PC-3 (cell line): ENCODE measurements around the gene IFT122. TPM values are rescaled to one million over a fixed set of nuclear protein-coding genes. Genes with fewer than 3 reads are reported as not detected.

Source experiments
- ATAC-seq: fragments of 200-7000 bp; cut with Tn5 transposase; 2 replicates; pipeline ENCODE4 v1.9.1; 2020; ENCODE audit warnings: mild to moderate bottlenecking, moderate library complexity
- BruUV-seq: library from RNA; stranded (reverse); fragments of 400-500 nt; replicated peaks from 2 replicates; lab custom pipeline; 2021; lab: Mats Ljungman, UMichigan
- CTCF ChIA-PET: fragments of 300-600 bp; sonication (Branson Sonifier 250); formaldehyde crosslinking; loops from one replicate; lab custom pipeline; 2022; ENCODE audit warnings: antibody characterized with exemption; lab: Charles Lee
- POLR2A ChIA-PET: fragments of 300-600 bp; sonication (Branson Sonifier 250); formaldehyde crosslinking; loops from one replicate; lab custom pipeline; 2022; ENCODE audit warnings: antibody characterized with exemption; ENCODE audit not compliant: unreplicated experiment; lab: Charles Lee
- DNase-seq: peaks from one replicate; pipeline ENCODE4 v3.0.0-alpha.2; 2015
- H2AFZ ChIP-seq: fragments of 300-600 bp; sonication (generic); 2 replicates; pipeline ENCODE4 v1.6.0; 2016; ENCODE audit warnings: antibody characterized with exemption, low read length
- H3F3A ChIP-seq: fragments of 300-600 bp; sonication (generic); one replicate; pipeline ENCODE4 v1.6.0; 2017; ENCODE audit warnings: antibody characterized with exemption, low read length, control low read depth, mild to moderate bottlenecking; ENCODE audit not compliant: unreplicated experiment
- H3K27ac ChIP-seq: fragments of 300-600 bp; sonication (generic); 2 replicates; pipeline ENCODE4 v1.5.1; 2016; ENCODE audit warnings: mild to moderate bottlenecking, low read length
- H3K27me3 ChIP-seq: fragments of 300-600 bp; sonication (generic); 2 replicates; pipeline ENCODE4 v1.6.1; 2016; ENCODE audit warnings: low read length, mixed read lengths
- H3K36me3 ChIP-seq: fragments of 300-600 bp; sonication (generic); 2 replicates; pipeline ENCODE4 v1.6.1; 2016; ENCODE audit warnings: low read depth, mixed run types, low read length, mixed read lengths
- H3K4me1 ChIP-seq: fragments of 300-600 bp; sonication (generic); 2 replicates; pipeline ENCODE4 v1.5.1; 2016; ENCODE audit warnings: low read length; ENCODE audit not compliant: insufficient read depth
- H3K4me2 ChIP-seq: fragments of 300-600 bp; sonication (generic); 2 replicates; pipeline ENCODE4 v1.6.0; 2016; ENCODE audit warnings: low read length
- H3K4me3 ChIP-seq: fragments of 300-600 bp; sonication (generic); 2 replicates; pipeline ENCODE4 v1.5.1; 2016; ENCODE audit warnings: mild to moderate bottlenecking, low read length, mixed read lengths
- H3K79me2 ChIP-seq: fragments of 300-600 bp; sonication (generic); 2 replicates; pipeline ENCODE4 v1.6.1; 2017; ENCODE audit warnings: low read length, mixed read lengths
- H3K9ac ChIP-seq: fragments of 300-600 bp; sonication (generic); 2 replicates; pipeline ENCODE4 v1.6.0; 2016; ENCODE audit warnings: mild to moderate bottlenecking, low read length
- H3K9me2 ChIP-seq: fragments of 300-600 bp; sonication (generic); replicated peaks from 2 replicates; pipeline ENCODE4 v1.6.1; 2016; ENCODE audit warnings: mixed run types, low read length, mixed read lengths
- H3K9me3 ChIP-seq: fragments of 300-600 bp; sonication (generic); 2 replicates; pipeline ENCODE4 v1.6.1; 2016; ENCODE audit warnings: low read length, mixed read lengths
- H4K20me1 ChIP-seq: fragments of 300-600 bp; sonication (generic); 2 replicates; pipeline ENCODE4 v1.6.1; 2016; ENCODE audit warnings: low read length, mixed read lengths
- EZH2 ChIP-seq: fragments of 300-600 bp; sonication (generic); IDR thresholded peaks from one replicate; pipeline ENCODE4 v1.6.1; 2017; ENCODE audit warnings: antibody characterized with exemption, mild to moderate bottlenecking, low read length; ENCODE audit not compliant: unreplicated experiment
- EZH2phosphoT487 ChIP-seq: fragments of 300-600 bp; sonication (generic); IDR thresholded peaks from 2 replicates; pipeline ENCODE4 v1.6.1; 2018; ENCODE audit warnings: mild to moderate bottlenecking, antibody characterized with exemption, low read length, borderline replicate concordance
- intact Hi-C: fragments of 100-400 bp; cut with micrococcal nuclease; formaldehyde crosslinking; loops from 2 replicates; pipeline ENCODE4 v1.9.0; 2023
- total RNA-seq: library from RNA; depleted of rRNA; stranded (reverse); fragments of >200 nt; gene quantifications from 2 replicates; pipeline ENCODE4 v1.2.3, GENCODE V29; 2014
- TF ChIP-seq, protein P1 (sequence below): fragments of 300-600 bp; sonication (generic); conservative IDR thresholded peaks from 2 replicates; pipeline ENCODE4 v1.5.1; 2017; ENCODE audit warnings: antibody characterized with exemption, low read depth, mild to moderate bottlenecking, low read length

Gene IFT122
- total RNA-seq, 1 experiment from 2014 or later, result 10.2 TPM

DNA sequence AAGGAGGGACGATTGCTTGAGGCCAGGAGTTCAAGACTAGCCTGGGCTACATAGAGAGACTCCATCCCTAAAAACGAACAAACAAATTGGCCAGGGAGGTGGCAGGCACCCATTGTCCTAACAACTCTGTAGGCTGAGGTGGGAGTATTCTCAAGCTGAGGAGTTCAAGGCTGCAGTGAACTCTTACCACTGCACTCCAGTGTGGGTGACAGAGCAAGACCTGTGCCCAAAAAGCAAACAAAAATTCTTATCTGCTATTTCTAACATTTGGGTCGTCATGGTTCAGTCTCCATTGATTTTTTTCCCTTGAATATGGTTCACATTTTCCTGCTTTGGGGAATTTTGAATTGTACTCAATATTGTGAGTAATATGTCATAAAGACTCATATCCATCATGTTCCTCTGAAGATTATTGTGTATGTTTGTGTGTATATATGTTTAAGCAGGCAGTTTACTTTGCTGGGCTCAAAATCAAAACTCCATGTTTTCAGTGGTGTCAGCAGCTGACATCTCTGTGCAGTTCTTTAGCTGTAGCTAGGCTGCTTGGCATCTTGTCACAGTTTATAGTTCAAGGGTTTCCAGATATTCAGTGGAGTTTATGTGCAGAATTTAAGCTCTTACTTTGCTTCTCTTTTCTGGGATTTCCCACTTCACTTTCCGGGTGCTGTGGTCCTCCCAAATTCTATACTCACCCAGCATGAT is 33.2 kb downstream of the IFT122 start:
- ChIA-PET POLR2A (no interaction called here), CTCF (no interaction called here)
- no peaks in the 10 kb centered on the region for H3K9me3 ChIP-seq
- no peaks in the 10 kb centered on the region for H3K79me2 ChIP-seq
- no peak overlapping the region for H3K4me3 ChIP-seq
- no peaks in the 10 kb centered on the region for H3K27me3 ChIP-seq
- no peaks in the 10 kb centered on the region for H3K9me2 ChIP-seq
- intact Hi-C loops, result no loop called here
- no peaks in the 10 kb centered on the region for H3F3A ChIP-seq
- no peak overlapping the region for H3K9ac ChIP-seq
- no peak overlapping the region for H3K27ac ChIP-seq
- no peak for TF ChIP-seq EZH2phosphoT487
- TF ChIP-seq, protein P1, sequence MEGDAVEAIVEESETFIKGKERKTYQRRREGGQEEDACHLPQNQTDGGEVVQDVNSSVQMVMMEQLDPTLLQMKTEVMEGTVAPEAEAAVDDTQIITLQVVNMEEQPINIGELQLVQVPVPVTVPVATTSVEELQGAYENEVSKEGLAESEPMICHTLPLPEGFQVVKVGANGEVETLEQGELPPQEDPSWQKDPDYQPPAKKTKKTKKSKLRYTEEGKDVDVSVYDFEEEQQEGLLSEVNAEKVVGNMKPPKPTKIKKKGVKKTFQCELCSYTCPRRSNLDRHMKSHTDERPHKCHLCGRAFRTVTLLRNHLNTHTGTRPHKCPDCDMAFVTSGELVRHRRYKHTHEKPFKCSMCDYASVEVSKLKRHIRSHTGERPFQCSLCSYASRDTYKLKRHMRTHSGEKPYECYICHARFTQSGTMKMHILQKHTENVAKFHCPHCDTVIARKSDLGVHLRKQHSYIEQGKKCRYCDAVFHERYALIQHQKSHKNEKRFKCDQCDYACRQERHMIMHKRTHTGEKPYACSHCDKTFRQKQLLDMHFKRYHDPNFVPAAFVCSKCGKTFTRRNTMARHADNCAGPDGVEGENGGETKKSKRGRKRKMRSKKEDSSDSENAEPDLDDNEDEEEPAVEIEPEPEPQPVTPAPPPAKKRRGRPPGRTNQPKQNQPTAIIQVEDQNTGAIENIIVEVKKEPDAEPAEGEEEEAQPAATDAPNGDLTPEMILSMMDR, result no peak
- TF ChIP-seq EZH2, result no peak
- no peak overlapping the region for H2AFZ ChIP-seq
- no peak overlapping the region for H3K4me2 ChIP-seq
- DNase-seq (no peak), ATAC-seq (no peak)
- no TSS peak for BruUV-seq
- no peaks in the 10 kb centered on the region for H3K36me3 ChIP-seq
- no peaks in the 10 kb centered on the region for H3K4me1 ChIP-seq
- H4K20me1 ChIP-seq, result no peaks in the 10 kb centered on the region

DNA sequence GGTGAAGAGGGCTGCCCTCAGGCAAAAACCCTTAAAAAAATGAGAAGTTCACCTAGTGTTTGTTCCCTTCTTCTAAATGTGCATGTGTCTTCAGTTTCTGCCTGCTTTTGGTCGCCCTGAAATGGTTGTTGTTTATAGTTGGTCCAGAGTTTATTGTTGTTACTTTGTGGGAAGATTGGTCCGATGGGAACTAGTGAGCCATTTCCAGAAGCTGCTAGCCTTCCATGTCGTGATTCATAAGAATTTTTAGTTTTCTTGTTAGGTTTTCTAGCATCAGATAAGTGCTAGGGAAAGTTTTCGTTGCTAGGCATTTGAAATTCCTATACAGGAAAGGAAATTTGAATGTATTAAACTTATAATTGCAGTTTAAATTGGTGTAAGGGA is 33.7 kb downstream of the IFT122 start:
- Histone ChIP-seq H3K27me3 (no peaks in the 10 kb centered on the region), H3K27ac (no peak overlapping the region), H2AFZ (no peak overlapping the region), H3K9me3 (no peaks in the 10 kb centered on the region), H3K9ac (no peak overlapping the region), H3K9me2 (no peaks in the 10 kb centered on the region), H3K36me3 (no peaks in the 10 kb centered on the region), H3K4me3 (no peak overlapping the region), H3K79me2 (no peaks in the 10 kb centered on the region), H3F3A (no peaks in the 10 kb centered on the region), H4K20me1 (no peaks in the 10 kb centered on the region), H3K4me2 (no peak overlapping the region), H3K4me1 (no peaks in the 10 kb centered on the region)
- intact Hi-C loops, result no loop called here
- ATAC-seq (no peak), DNase-seq (no peak)
- ChIA-PET POLR2A (no interaction called here), CTCF (no interaction called here)
- BruUV-seq, result no TSS peak
- TF ChIP-seq, protein P1, result no peak
- no peak for TF ChIP-seq EZH2
- no peak for TF ChIP-seq EZH2phosphoT487

DNA sequence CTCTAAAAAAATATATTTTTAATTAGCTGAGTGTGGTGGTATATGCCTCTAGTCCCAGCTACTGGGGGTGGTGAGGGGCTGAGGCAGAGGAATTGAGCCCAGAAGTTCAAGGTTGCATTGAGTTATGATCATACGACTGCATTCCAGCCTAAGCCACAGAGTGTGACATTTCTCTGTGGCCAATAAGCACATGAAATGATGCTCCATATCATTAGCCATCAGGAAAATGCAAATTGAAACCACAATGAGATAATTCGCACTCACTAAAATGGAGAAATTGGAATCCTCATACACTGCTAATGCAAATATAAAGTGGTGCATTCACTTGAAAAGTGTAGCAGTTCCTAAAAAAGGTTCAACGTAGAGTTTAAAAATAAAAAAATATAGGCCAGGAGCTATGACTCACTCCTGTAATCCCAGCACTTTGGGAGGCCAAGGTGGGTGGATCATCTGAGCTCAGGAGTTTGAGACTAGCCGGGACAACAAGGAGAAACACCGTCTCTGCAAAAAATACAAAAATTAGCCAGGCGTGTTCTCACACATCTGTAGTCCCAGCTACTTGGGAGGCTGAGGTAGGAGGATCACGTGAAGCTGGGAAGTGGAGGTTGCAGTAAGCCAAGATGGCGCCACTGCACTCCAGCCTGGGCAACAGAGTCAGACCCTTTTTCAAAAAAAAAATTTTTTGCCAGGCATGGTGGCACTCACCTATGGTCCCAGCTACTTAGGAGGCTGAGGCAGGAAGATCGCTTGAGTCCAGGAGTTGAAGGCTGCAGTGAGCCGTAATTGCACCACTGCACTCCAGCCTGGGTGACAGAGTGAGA is 35.2 kb downstream of the IFT122 start:
- no TSS peak for BruUV-seq

More for the DNA sequence above, 35.2 kb downstream of the IFT122 start:
- no peaks in the 10 kb centered on the region for H3K9me2 ChIP-seq
- TF ChIP-seq EZH2, result no peak
- TF ChIP-seq EZH2phosphoT487, result no peak
- TF ChIP-seq, protein P1, result no peak
- no peaks in the 10 kb centered on the region for H3K79me2 ChIP-seq
- H3K36me3 ChIP-seq, result no peaks in the 10 kb centered on the region
- intact Hi-C loops, result no loop called here
- H2AFZ ChIP-seq, result no peak overlapping the region
- no peak overlapping the region for H3K4me2 ChIP-seq
- H4K20me1 ChIP-seq, result no peaks in the 10 kb centered on the region
- no peak for DNase-seq
- H3K4me3 ChIP-seq, result no peak overlapping the region
- ChIA-PET CTCF (no interaction called here), POLR2A (no interaction called here)
- ATAC-seq, result no peak
- no peak overlapping the region for H3K9ac ChIP-seq
- no peaks in the 10 kb centered on the region for H3K27me3 ChIP-seq
- no peaks in the 10 kb centered on the region for H3K4me1 ChIP-seq
- H3F3A ChIP-seq, result no peaks in the 10 kb centered on the region
- no peaks in the 10 kb centered on the region for H3K9me3 ChIP-seq
- no peak overlapping the region for H3K27ac ChIP-seq
